Lower leg skin (tissue), 3 donors: ENCODE results near the gene PLXNA2.

Source experiments
- CTCF ChIP-seq, 3 donors: fragments of 450-650 bp; IDR thresholded peaks; one replicate each; pipeline ENCODE4 v1.5.1; 2016; ENCODE audit warnings: antibody characterized with exemption in 3 of 3, mild to moderate bottlenecking in 3 of 3, moderate library complexity in 2 of 3
- POLR2A ChIP-seq, 2 donors: fragments of 450-650 bp; IDR thresholded peaks; one replicate each; pipeline ENCODE4 v1.6.1; 2016 to 2017; ENCODE audit warnings: antibody characterized with exemption in 2 of 2, mild to moderate bottlenecking in 1 of 2, moderate library complexity in 1 of 2

- TF ChIP-seq POLR2A (IDR thresholded peaks at IDR 0.05) (no peak), CTCF (IDR thresholded peaks at IDR 0.05) (no peak)
Measured at GRCh38 chr1:208206092-208206698, 38.0 kb downstream of the PLXNA2 start.
